ENCODE measurements around the gene TUBG2. TPM values are rescaled to one million over a fixed set of nuclear protein-coding genes. Genes with fewer than 3 reads are reported as not detected.

Gene TUBG2
- total RNA-seq, 3 donors from 2014 or later = 1.8 to 24.9 (median 6.1) TPM

DNA sequence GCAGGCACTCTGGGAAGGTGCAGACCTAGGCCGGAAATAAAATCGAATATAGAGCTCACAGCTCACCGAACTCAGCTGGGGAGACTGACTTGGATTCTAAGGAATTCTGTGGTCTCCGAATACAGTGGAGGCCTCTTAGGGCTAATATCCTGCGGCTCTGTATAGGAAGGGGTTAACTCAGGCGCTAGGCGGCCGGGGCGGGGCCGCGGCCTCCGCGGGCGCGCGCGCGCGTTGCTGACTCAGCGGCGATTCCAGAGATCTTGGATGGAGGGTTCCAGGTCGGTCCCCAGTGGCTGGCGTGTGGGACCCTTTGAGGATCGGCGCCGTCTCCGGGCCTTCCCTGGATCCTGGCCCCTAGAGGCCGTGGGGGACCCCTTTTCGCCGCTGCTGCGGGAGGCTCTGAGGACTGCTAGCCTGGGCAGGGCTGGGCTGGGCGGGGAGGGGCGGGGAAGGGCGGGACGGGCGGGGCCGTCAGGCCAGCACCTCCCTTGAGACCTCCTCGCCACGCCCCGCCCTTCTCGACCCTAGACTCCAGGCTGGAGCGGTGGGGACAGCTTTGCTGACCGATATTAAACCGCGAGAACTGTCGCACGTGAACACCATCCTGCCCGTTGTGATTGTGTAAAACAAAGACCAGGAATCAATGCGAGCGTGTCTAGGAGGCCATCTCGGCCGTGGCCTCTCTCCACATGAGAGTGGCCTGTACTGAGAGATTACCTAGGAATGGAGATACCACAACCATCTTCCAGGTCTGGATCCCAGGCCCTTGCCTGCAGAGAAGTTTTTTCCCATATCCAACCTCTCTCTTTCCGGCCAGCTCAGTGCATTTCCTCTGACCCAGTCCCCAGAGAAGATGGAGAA, 19.1 kb downstream of the TUBG2 start:
- intact Hi-C loops (cut with DNase I, micrococcal nuclease) = loop anchor here in 1 of 2 donors (10.0 kb wide), 1 partner anchor 103 kb away; the partner anchor contains the start of gene PSMC3IP
- Histone ChIP-seq H3K4me1 (ENCODE audit: low read depth) (peaks cover 66% of the 10 kb centered on the region), H3K9me3 (no peaks in the 10 kb centered on the region), H3K36me3 (ENCODE audit: low read depth) (no peaks in the 10 kb centered on the region), H3K4me3 (peak overlapping the region; percentile 50)
- DNase-seq (peak; percentile 89 to 93 (median 90)), ATAC-seq (peak; percentile 53)
- TF ChIP-seq, protein P1, sequence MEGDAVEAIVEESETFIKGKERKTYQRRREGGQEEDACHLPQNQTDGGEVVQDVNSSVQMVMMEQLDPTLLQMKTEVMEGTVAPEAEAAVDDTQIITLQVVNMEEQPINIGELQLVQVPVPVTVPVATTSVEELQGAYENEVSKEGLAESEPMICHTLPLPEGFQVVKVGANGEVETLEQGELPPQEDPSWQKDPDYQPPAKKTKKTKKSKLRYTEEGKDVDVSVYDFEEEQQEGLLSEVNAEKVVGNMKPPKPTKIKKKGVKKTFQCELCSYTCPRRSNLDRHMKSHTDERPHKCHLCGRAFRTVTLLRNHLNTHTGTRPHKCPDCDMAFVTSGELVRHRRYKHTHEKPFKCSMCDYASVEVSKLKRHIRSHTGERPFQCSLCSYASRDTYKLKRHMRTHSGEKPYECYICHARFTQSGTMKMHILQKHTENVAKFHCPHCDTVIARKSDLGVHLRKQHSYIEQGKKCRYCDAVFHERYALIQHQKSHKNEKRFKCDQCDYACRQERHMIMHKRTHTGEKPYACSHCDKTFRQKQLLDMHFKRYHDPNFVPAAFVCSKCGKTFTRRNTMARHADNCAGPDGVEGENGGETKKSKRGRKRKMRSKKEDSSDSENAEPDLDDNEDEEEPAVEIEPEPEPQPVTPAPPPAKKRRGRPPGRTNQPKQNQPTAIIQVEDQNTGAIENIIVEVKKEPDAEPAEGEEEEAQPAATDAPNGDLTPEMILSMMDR (IDR thresholded peaks at IDR 0.05) = no peak

DNA sequence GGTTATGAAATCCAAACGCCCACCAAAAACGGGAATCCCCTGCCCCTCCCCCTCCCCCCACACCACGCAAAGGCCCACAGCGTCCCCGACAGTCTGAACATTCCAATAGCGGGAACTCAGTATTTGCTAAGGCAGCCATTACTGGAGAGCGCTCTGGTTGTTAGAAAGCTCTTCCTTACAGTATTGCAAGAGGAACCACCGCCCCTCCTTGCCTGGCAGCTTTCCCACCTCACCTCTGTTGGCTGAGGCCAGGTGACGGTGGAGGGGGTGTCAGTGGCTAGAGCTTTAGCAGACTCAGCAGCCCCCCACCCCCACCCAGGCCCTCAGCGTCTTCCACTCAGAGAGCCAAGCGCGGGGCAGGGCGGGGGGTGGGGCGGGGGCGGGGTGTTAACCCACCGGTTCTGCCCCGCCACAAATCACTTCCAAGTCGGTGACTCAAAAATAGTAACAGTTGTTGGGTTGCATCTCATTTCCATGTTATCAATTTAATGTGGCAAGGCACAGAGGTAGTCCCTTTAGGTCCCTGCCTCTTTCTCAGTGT, 19.9 kb downstream of the TUBG2 start:
- intact Hi-C loops (cut with DNase I, micrococcal nuclease) = loop anchor here in 1 of 2 donors (10.0 kb wide), 1 partner anchor 104 kb away; the partner anchor contains the start of gene PSMC3IP
- DNase-seq (peak; percentile 72 to 85 (median 78)), ATAC-seq (peak; percentile 1)
- Histone ChIP-seq H3K4me3 (no peak overlapping the region), H3K36me3 (ENCODE audit: low read depth) (no peaks in the 10 kb centered on the region), H3K9me3 (no peaks in the 10 kb centered on the region), H3K4me1 (ENCODE audit: low read depth) (peaks cover 72% of the 10 kb centered on the region)
- TF ChIP-seq, protein P1 (IDR thresholded peaks at IDR 0.05) = no peak

DNA sequence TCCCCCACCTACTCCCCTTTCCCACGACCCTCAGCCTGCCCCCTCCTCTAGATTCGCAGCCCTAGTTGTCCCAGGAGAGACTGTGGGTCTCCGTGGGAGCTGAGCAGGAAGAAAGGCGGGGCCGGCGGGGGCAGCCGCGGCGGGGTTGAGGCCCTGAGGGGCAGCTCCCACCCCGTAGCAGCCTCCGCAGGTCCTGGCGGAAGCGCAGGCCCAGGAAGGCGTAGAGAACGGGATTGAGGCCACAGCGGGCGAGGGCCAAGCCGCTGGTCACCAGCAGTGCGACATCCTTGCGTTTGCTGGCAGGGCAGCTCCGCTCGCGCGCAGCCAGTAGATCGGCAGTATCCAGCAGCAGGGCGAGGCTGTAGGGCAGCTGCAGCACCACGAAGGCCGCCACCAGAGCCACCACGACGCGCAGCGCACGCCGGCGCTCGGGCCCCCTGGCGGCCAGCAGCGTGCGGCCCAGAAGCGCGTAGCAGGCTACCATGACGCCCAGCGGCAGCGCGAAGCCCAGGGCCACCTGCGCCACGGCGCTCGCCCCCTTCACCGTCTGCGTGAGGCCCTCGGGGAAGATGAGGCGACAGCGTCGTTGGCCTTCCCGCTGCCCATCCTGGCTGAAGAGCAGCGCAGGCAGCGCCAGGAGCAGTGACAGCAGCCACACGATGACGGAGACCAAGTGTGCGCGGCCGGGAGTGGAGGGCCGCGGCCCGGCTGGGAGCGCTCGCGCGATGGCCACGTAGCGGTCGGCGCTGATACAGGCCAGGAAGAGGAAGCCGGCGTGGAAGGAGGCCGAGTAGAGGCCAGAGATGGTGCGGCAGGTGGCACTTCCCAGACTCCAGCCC, 20.6 kb downstream of the TUBG2 start:
- TF ChIP-seq, protein P1 (IDR thresholded peaks at IDR 0.05) = peak; percentile 91
- Histone ChIP-seq H3K9me3 (no peaks in the 10 kb centered on the region), H3K4me1 (ENCODE audit: low read depth) (peaks cover 72% of the 10 kb centered on the region), H3K4me3 (no peak overlapping the region), H3K36me3 (ENCODE audit: low read depth) (no peaks in the 10 kb centered on the region)
- intact Hi-C loops (cut with DNase I, micrococcal nuclease) = loop anchor here in 1 of 2 donors (10.0 kb wide), 1 partner anchor 105 kb away; the partner anchor contains the start of gene PSMC3IP
- DNase-seq (peak; percentile 83 to 89 (median 88)), ATAC-seq (peak; percentile 63)

DNA sequence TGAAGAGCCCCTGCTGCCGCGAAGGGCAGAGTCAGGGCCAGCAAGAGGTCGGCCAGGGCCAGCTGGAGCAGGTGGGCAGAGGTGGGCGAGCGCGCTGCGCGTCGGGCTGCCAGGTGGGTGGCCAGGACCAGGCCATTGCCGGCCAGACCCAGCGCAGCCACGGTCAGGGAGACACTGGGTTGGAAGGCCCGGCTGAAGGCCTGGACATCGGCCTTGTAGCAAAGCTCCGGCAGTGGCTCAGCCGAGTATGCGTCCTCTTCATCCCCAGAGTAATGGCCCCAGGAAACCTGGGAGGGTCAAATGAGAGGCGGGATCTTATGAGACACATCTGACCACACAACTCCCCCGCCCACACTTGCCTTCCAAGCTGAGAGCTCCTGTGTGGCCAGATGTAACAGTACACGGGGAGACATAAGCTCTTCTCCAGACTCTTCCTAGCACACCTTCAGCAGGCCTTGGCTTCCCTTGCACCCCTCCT, 21.3 kb downstream of the TUBG2 start:
- TF ChIP-seq, protein P1 (IDR thresholded peaks at IDR 0.05) = no peak
- no peaks in the 10 kb centered on the region for H3K9me3 ChIP-seq
- no peak for ATAC-seq
- H3K36me3 ChIP-seq (ENCODE audit: low read depth) = no peaks in the 10 kb centered on the region
- intact Hi-C loops (cut with DNase I, micrococcal nuclease) = no loop called here
- no peak for DNase-seq
- peaks cover 68% of the 10 kb centered on the region for H3K4me1 ChIP-seq (ENCODE audit: low read depth)
- H3K4me3 ChIP-seq = no peak overlapping the region

All from mucosa of descending colon (tissue), 3 donors.